ENCODE results near the gene ACACB. TPM values are rescaled to one million over a fixed set of nuclear protein-coding genes. Genes with fewer than 3 reads are reported as not detected.

Gene ACACB
- total RNA-seq, 1 donor from 2014 or later, result 6.3 TPM

- Mint-ChIP-seq H3K9me3 (no peaks in the 10 kb centered on the region), H3K27ac (no peak overlapping the region), H3K4me1 (no peaks in the 10 kb centered on the region), H3K36me3 (ENCODE audit: low read depth) (peaks cover 18% of the 10 kb centered on the region), H3K27me3 (no peaks in the 10 kb centered on the region), H3K4me3 (no peak overlapping the region)
- POLR2A ChIA-PET, result no interaction called here
- TF ChIP-seq CTCF (IDR thresholded peaks at IDR 0.05), result no peak
- no peak for ATAC-seq (ENCODE audit: low read depth)
- CTCF ChIA-PET, result no interaction called here
- DNase-seq, result no peak
- intact Hi-C loops (cut with micrococcal nuclease), result no loop called here
Measured at GRCh38 chr12:109202770-109203169, 86.4 kb downstream of the ACACB start.

- Mint-ChIP-seq H3K27me3 (no peaks in the 10 kb centered on the region), H3K4me1 (no peaks in the 10 kb centered on the region), H3K27ac (no peak overlapping the region), H3K4me3 (no peak overlapping the region), H3K36me3 (ENCODE audit: low read depth) (peaks cover 17% of the 10 kb centered on the region), H3K9me3 (no peaks in the 10 kb centered on the region)
- no peak for TF ChIP-seq CTCF (IDR thresholded peaks at IDR 0.05)
- intact Hi-C loops (cut with micrococcal nuclease), result no loop called here
- ChIA-PET POLR2A (no interaction called here), CTCF (no interaction called here)
- no peak for ATAC-seq (ENCODE audit: low read depth)
- no peak for DNase-seq
Measured at GRCh38 chr12:109203480-109203879, 87.1 kb downstream of the ACACB start.

- Mint-ChIP-seq H3K4me1 (no peaks in the 10 kb centered on the region), H3K4me3 (no peak overlapping the region), H3K9me3 (no peaks in the 10 kb centered on the region), H3K36me3 (ENCODE audit: low read depth) (peaks cover 5% of the 10 kb centered on the region), H3K27ac (no peak overlapping the region), H3K27me3 (no peaks in the 10 kb centered on the region)
- no peak for TF ChIP-seq CTCF (IDR thresholded peaks at IDR 0.05)
- POLR2A ChIA-PET, result no interaction called here
- intact Hi-C loops (cut with micrococcal nuclease), result no loop called here
- CTCF ChIA-PET, result no interaction called here
- no peak for DNase-seq
- ATAC-seq (ENCODE audit: low read depth), result no peak
Measured at GRCh38 chr12:109209082-109209481, 92.7 kb downstream of the ACACB start.

GRCh38 chr12:109212460-109213115 lies 96.2 kb downstream of the ACACB start:
- intact Hi-C loops (cut with micrococcal nuclease), result no loop called here
- Mint-ChIP-seq H3K9me3 (no peaks in the 10 kb centered on the region), H3K4me1 (no peaks in the 10 kb centered on the region), H3K4me3 (no peak overlapping the region), H3K36me3 (ENCODE audit: low read depth) (peaks cover 6% of the 10 kb centered on the region), H3K27ac (no peak overlapping the region), H3K27me3 (no peaks in the 10 kb centered on the region)
- DNase-seq (no peak), ATAC-seq (ENCODE audit: low read depth) (no peak)
- ChIA-PET POLR2A (no interaction called here), CTCF (no interaction called here)
- TF ChIP-seq CTCF (IDR thresholded peaks at IDR 0.05), result no peak

- Mint-ChIP-seq H3K4me1 (no peaks in the 10 kb centered on the region), H3K36me3 (ENCODE audit: low read depth) (peaks cover 7% of the 10 kb centered on the region), H3K9me3 (no peaks in the 10 kb centered on the region), H3K27me3 (no peaks in the 10 kb centered on the region), H3K4me3 (no peak overlapping the region), H3K27ac (no peak overlapping the region)
- intact Hi-C loops (cut with micrococcal nuclease), result no loop called here
- CTCF ChIA-PET, result no interaction called here
- no peak for DNase-seq
- no peak for ATAC-seq (ENCODE audit: low read depth)
- no peak for TF ChIP-seq CTCF (IDR thresholded peaks at IDR 0.05)
- POLR2A ChIA-PET, result no interaction called here
Measured at GRCh38 chr12:109214131-109214530, 97.7 kb downstream of the ACACB start.
